Tibial nerve (tissue), 4 donors: ENCODE results near the gene TANC2.
A peak's percentile ranks its signal among the peaks of the same experiment; 100 is the strongest.

Experiments used
- EP300 ChIP-seq, 2 donors: sonication (generic); formaldehyde crosslinking; IDR thresholded peaks; one replicate each; pipeline ENCODE4 v1.6.1; 2017; ENCODE audit warnings: antibody characterized with exemption in 2 of 2, mild to moderate bottlenecking in 1 of 2
- POLR2A ChIP-seq, 2 donors: fragments of 450-650 bp; IDR thresholded peaks; one replicate each; pipeline ENCODE4 v1.6.1; 2017; ENCODE audit warnings: antibody characterized with exemption in 2 of 2, mild to moderate bottlenecking in 2 of 2, moderate library complexity in 2 of 2
- TF ChIP-seq, protein P1 (sequence below), 5 experiments: fragments of 200-600 bp in 3 of 5; fragments of 450-650 bp in 2 of 5; sonication (generic) in 3 of 5; IDR thresholded peaks; one replicate each; pipeline ENCODE4 v1.5.1; 2016 to 2019; ENCODE audit warnings: antibody characterized with exemption in 5 of 5, mild to moderate bottlenecking in 3 of 5, moderate library complexity in 2 of 5

DNA sequence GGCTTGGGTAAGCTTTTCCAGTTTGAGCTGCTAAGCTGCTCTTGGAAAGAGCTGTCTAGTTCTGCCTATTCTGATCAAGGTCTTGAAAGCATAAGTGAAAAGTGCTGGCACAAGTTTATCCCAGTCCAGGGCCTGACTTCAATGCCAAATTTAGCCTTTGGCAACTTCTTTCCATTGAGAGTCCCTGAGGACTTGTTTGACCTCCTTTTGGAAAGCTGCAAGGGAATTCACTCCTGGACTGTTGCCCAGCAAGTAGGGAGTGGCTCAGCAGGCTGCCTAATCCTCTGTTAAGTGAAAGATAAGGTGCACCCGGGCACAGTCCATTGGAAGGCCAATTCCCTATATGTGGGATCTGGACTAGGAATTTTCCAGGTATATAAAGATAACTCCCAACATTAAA, 16.0 kb upstream of the TANC2 start:
- TF ChIP-seq, protein P1, sequence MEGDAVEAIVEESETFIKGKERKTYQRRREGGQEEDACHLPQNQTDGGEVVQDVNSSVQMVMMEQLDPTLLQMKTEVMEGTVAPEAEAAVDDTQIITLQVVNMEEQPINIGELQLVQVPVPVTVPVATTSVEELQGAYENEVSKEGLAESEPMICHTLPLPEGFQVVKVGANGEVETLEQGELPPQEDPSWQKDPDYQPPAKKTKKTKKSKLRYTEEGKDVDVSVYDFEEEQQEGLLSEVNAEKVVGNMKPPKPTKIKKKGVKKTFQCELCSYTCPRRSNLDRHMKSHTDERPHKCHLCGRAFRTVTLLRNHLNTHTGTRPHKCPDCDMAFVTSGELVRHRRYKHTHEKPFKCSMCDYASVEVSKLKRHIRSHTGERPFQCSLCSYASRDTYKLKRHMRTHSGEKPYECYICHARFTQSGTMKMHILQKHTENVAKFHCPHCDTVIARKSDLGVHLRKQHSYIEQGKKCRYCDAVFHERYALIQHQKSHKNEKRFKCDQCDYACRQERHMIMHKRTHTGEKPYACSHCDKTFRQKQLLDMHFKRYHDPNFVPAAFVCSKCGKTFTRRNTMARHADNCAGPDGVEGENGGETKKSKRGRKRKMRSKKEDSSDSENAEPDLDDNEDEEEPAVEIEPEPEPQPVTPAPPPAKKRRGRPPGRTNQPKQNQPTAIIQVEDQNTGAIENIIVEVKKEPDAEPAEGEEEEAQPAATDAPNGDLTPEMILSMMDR (IDR thresholded peaks at IDR 0.05), result no peak
- TF ChIP-seq POLR2A (IDR thresholded peaks at IDR 0.05) (no peak), EP300 (IDR thresholded peaks at IDR 0.05) (peak in 1 of 2 donors; percentile 20)
